Colonic mucosa (tissue), 4 donors: ENCODE measurements around the gene ZNF106. TPM values are rescaled to one million over a fixed set of nuclear protein-coding genes. Genes with fewer than 3 reads are reported as not detected.

Source experiments
- DNase-seq: peaks from one replicate; pipeline ENCODE4 v3.0.0-alpha.2; 2020
- H3K27ac ChIP-seq: fragments of 200-600 bp; one replicate; pipeline ENCODE4 v1.8.0; 2021
- H3K27me3 ChIP-seq: fragments of 200-600 bp; one replicate; pipeline ENCODE4 v1.8.0; 2021
- H3K36me3 ChIP-seq: fragments of 200-600 bp; one replicate; pipeline ENCODE4 v1.8.0; 2021
- H3K4me1 ChIP-seq: fragments of 200-600 bp; one replicate; pipeline ENCODE4 v1.8.0; 2021; ENCODE audit warnings: mild to moderate bottlenecking
- H3K4me3 ChIP-seq: fragments of 200-600 bp; one replicate; pipeline ENCODE4 v1.8.0; 2021
- H3K9ac ChIP-seq, 2 donors: one replicate each; pipeline ENCODE4 v1.7.0; 2013; ENCODE audit warnings: control low read depth in 2 of 2, low read depth in 2 of 2, low read length in 2 of 2
- H3K9me3 ChIP-seq: fragments of 200-600 bp; one replicate; pipeline ENCODE4 v1.8.0; 2021
- intact Hi-C: fragments of 100-400 bp; cut with DNase I; formaldehyde crosslinking; loops from one replicate; pipeline ENCODE4 v1.14.1; 2022
- total RNA-seq, 2 donors: library from RNA; stranded (reverse); fragmentation: NEBNext Ultra II Directional in 1 of 2; extraction: Animal tissue kit (Norgen Biotek cat#: 25700) in 1 of 2; gene quantifications; one replicate each; pipeline ENCODE4 v1.2.1, GENCODE V29; 2021
- TF ChIP-seq, protein P1 (sequence below): fragments of 200-600 bp; IDR thresholded peaks from one replicate; pipeline ENCODE4 v1.8.0; 2022; ENCODE audit warnings: antibody characterized with exemption, mild to moderate bottlenecking
- donor health status: healthy.
- donor health status: DM: no; HTN: no; CAD: no.
- donor health status: DM: no; HTN: no; CAD: no.

ZNF106 gene
- total RNA-seq, 2 donors from 2014 or later, result 41.9 to 46.9 TPM

DNA sequence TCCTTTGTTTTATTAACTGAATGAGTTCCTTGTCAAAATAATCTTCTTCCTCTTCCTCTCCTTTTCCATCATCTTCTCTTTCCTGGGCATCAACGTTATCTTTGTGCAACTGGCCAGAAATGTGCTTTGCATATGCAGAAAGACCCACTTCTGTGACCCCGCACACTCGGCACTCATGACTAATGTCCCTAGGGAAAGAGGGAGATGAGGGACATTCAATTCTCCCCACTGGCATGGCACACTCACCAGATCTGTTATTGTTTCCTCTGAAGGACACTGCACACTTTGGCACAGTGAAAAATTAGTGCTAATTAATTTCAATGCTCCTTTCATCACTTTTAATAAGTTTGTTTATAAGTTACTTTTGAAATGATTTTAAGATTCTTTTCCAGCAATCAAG is 34.0 kb downstream of the ZNF106 start:
- intact Hi-C loops, result no loop called here
- H3K4me3 ChIP-seq, result no peak overlapping the region
- H3K9me3 ChIP-seq, result no peaks in the 10 kb centered on the region
- DNase-seq, result no peak
- H3K4me1 ChIP-seq, result no peaks in the 10 kb centered on the region
- no peak overlapping the region for H3K9ac ChIP-seq
- H3K27ac ChIP-seq, result peak overlapping the region; percentile 13
- H3K27me3 ChIP-seq, result no peaks in the 10 kb centered on the region
- TF ChIP-seq, protein P1, sequence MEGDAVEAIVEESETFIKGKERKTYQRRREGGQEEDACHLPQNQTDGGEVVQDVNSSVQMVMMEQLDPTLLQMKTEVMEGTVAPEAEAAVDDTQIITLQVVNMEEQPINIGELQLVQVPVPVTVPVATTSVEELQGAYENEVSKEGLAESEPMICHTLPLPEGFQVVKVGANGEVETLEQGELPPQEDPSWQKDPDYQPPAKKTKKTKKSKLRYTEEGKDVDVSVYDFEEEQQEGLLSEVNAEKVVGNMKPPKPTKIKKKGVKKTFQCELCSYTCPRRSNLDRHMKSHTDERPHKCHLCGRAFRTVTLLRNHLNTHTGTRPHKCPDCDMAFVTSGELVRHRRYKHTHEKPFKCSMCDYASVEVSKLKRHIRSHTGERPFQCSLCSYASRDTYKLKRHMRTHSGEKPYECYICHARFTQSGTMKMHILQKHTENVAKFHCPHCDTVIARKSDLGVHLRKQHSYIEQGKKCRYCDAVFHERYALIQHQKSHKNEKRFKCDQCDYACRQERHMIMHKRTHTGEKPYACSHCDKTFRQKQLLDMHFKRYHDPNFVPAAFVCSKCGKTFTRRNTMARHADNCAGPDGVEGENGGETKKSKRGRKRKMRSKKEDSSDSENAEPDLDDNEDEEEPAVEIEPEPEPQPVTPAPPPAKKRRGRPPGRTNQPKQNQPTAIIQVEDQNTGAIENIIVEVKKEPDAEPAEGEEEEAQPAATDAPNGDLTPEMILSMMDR, result no peak
- H3K36me3 ChIP-seq, result no peaks in the 10 kb centered on the region

- Histone ChIP-seq H3K36me3 (no peaks in the 10 kb centered on the region), H3K27ac (peak overlapping the region; percentile 13), H3K27me3 (no peaks in the 10 kb centered on the region), H3K9me3 (no peaks in the 10 kb centered on the region), H3K4me3 (no peak overlapping the region), H3K4me1 (no peaks in the 10 kb centered on the region), H3K9ac (no peak overlapping the region)
- TF ChIP-seq, protein P1, result no peak
- intact Hi-C loops, result no loop called here
- no peak for DNase-seq
Measured at GRCh38 chr15:42456531-42456930, 34.4 kb downstream of the ZNF106 start.

- no peak for DNase-seq
- peaks cover 5% of the 10 kb centered on the region for H3K36me3 ChIP-seq
- intact Hi-C loops, result no loop called here
- no peaks in the 10 kb centered on the region for H3K27me3 ChIP-seq
- no peaks in the 10 kb centered on the region for H3K4me1 ChIP-seq
- H3K4me3 ChIP-seq, result no peak overlapping the region
- no peak overlapping the region for H3K9ac ChIP-seq
- TF ChIP-seq, protein P1, result no peak
- no peaks in the 10 kb centered on the region for H3K9me3 ChIP-seq
- no peak overlapping the region for H3K27ac ChIP-seq
Measured at GRCh38 chr15:42453826-42454225, 37.1 kb downstream of the ZNF106 start.

DNA sequence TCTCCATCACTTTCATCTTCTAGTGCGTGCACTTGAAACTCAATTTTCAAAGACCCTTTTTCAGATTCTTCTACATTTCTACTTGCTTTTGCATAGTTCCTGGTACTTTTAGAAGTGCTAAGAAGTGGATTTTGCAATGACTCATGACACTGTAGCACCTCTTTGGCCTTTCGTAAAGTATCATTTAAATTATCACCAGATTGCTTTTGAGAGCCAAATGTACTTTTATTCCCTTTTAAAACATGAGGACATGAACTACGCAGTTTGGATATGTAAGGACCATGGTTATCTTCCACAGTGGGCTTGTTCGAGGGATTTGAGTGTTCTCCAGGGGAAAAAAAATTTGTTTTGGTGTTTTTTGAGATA is 40.5 kb downstream of the ZNF106 start:
- no peak overlapping the region for H3K27ac ChIP-seq
- H3K9ac ChIP-seq, result no peak overlapping the region
- TF ChIP-seq, protein P1, result no peak
- H3K27me3 ChIP-seq, result no peaks in the 10 kb centered on the region
- peaks cover 5% of the 10 kb centered on the region for H3K36me3 ChIP-seq
- H3K4me3 ChIP-seq, result no peak overlapping the region
- no peaks in the 10 kb centered on the region for H3K4me1 ChIP-seq
- no peak for DNase-seq
- no peaks in the 10 kb centered on the region for H3K9me3 ChIP-seq
- intact Hi-C loops, result no loop called here

GRCh38 chr15:42449770-42450424 is 41.0 kb downstream of the ZNF106 start:
- Histone ChIP-seq H3K4me1 (no peaks in the 10 kb centered on the region), H3K9me3 (no peaks in the 10 kb centered on the region), H3K4me3 (no peak overlapping the region), H3K27ac (no peak overlapping the region), H3K36me3 (peaks cover 5% of the 10 kb centered on the region), H3K9ac (no peak overlapping the region), H3K27me3 (no peaks in the 10 kb centered on the region)
- intact Hi-C loops, result no loop called here
- TF ChIP-seq, protein P1, result no peak
- DNase-seq, result no peak
